GM19351 (cell line): ENCODE data around the gene SNCB.
"Not testable (repeated sequence)": the region's sequence is repeated elsewhere in the genome, so short reads cannot be mapped to it uniquely, and the experiment has no call there.

Experiments
- ATAC-seq: cut with Tn5 transposase; IDR thresholded peaks from one replicate; pipeline ENCODE4 v1.9.1; 2021; ENCODE audit warnings: mild to moderate bottlenecking, moderate library complexity; ENCODE audit not compliant: unreplicated experiment

The SNCB gene

GRCh38 chr5:176606032-176606431 is 24.3 kb downstream of the SNCB start:
- ATAC-seq, result no peak

GRCh38 chr5:176603091-176603490 is 27.2 kb downstream of the SNCB start:
- no peak for ATAC-seq

DNA sequence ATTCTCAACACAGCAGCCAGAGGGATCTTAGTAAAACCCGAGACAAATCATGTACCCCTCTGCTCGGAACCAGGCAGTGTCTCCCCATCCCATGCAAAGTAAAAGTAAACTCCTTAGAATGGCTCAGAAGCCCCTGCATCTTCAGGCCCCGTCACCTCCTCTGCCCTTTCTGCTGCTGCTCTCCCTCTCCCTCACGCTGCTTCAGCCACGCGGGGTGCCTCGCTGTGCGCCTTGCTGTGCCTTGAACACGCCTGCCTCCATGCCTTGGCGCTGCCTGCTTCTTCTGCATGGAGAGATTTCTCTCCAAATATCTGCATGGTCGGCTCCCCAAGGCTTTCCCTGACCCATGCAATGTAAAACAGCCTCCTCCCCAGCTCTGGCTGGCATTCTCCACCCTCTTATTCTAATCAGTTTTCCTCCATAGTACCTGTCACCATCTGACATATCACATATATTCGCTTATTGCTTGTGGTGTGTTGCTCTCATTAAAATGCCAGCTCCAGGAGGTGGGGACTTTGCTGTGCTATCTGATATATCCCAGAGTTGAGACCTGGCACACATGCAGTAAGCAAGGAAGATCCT is 28.3 kb downstream of the SNCB start:
- ATAC-seq, result no peak

DNA sequence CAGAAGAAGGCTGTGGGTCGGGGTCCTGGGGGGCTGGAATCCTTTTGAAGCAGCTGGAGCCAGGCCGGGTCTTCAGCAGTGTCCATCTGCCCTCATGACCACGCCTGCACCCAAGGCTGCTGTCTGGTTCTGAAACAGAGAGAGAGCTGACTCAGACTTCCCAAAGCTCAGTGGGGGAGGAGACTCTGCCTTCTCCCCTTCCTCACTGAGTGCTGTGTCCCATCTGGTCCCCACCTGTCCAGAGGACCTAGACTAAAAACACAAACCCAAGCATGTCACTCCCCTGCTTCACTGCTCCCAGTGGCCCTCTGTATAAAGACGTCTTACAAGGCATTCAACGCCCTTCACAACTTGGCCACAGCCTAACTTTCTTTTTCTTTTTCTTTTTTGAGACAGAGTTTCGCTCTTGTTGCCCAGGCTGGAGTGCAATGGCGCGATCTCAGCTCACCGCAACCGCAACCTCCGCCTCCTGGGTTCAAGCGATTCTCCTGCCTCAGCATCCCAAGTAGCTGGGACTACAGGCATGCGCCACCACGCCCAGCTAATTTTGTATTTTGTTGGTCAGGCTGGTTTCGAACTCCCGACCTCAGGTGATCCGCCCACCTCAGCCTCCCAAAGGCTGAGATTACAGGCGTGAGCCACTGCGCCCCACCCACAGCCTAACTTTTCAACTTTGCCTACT is 30.4 kb downstream of the SNCB start:
- ATAC-seq, result not testable (repeated sequence)

- ATAC-seq, result no peak
Measured at GRCh38 chr5:176597417-176598389, 32.6 kb downstream of the SNCB start.

DNA sequence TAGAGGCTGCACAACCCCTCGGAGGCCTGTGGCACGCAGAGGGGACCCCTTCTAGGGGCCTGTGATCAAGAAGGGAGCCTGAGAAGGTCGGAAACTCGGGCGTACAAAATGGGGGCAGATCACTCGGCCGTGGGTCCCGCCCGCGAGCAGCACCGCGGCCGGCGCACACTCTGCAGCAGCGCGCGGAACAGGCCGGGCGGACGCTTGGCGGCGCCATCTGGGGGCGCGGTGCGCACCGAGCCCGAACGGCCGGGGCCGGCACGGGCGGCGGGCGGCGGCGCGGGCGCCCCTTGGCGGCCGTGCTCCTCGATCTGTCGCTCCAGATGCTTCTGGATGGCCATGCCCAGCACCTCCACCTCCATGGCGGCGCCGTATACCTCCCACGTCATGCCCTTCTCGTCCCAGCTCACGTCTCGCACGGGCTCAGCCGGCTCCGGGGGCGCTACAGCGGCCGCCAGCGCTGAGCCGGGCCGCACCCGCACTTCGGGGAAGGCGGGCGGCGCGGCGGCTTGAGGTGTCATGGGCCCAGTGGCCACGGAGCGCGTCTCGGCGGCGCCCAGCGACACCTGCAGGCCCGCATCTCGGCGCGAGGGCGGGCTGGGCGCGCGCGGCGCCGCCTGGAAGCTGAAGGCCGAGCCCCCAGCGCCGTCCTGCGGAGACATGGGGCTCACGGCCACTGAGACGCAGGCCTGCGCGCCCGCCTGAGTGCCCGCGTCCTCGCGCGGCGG is 33.5 kb downstream of the SNCB start:
- ATAC-seq, result peak; percentile 71

GRCh38 chr5:176596069-176596644 is 34.2 kb downstream of the SNCB start:
- ATAC-seq, result no peak

- no peak for ATAC-seq
Measured at GRCh38 chr5:176595386-176595943, 34.9 kb downstream of the SNCB start.

DNA sequence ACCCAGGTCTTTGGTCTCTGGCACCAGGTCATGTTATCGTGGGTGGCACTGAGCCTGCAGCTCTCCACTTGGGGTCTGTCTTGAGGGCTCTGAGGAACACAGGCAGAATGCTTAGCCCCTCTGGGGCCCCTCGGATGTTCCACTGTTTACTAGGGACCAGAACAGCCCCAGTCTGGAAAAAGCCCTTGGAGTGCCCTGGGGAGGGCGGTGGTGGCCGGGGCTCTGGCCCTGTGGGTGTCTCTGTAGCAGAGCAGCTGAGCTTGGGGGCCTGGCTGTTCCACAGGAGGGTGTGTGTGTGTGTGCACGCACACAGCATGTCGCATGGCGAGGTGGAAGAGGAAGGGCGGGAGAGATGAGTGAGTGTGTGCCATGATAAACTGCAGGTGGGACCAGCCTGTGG is 35.8 kb downstream of the SNCB start:
- no peak for ATAC-seq

DNA sequence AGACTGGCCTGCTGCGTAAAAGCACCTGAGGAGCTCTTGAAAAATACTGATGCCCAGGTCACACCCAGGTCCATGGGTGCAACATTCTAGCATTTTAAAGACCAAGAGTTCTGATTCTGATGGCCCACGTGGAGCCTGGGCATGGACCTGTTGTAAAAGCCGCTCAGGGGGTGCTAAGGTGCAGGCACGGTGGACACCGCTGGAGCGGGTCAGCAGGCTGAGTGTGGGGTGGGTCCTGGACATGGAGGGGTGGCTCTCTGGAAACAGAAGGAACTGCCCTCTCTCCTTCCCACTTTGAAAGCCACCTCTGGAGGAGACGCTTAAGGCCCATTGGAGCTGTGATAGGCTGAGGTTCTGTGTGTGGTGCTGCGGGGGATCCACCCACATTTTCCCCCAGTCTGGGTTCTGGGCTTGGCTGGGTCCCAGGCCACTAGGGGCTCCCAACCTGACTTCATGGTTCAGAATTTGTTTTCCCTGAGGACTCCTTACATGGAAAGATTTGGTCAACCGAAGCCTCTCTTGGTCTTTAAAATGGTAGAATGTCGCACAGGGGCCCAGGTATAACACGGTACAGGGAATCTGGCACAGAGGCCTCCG is 37.0 kb downstream of the SNCB start:
- ATAC-seq, result no peak

- ATAC-seq, result no peak
Measured at GRCh38 chr5:176592573-176592972, 37.8 kb downstream of the SNCB start.

GRCh38 chr5:176591667-176592066 is 38.7 kb downstream of the SNCB start:
- ATAC-seq, result not testable (repeated sequence)

GRCh38 chr5:176590035-176590717 is 40.2 kb downstream of the SNCB start:
- no peak for ATAC-seq

DNA sequence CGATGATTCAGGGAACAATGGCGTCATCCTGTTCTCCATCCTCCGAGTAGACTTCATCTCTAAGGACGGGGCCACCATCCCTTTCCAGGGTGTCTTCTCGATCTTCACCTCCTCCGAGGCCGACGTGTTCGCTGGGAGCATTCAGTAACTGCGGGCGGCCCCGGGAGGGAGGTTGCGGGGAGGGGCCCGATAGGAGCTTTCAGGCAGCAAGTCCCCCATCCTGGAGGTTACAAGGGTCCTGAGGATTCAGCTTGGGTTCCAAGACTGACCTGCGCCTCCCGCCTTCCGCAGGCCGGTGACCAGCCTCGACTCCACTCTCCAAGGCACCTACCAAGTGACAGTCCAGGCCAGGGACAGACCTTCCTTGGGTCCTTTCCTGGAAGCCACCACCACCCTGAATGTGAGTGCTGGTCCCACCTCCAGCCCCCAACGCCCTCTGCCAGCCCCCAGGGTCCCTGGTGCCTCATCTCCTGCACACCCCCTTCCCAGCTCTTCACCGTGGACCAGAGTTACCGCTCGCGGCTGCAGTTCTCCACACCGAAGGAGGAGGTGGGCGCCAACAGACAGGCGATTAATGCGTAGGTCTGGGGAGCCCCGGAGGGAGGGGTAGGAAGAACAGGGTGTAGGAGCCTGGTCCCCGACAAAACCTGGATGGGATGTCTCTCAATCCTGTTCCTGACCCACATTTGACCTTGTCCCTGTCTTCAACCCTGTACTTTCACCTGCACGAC is 41.1 kb downstream of the SNCB start:
- ATAC-seq, result no peak

GRCh38 chr5:176588297-176588696 is 42.0 kb downstream of the SNCB start:
- no peak for ATAC-seq

GRCh38 chr5:176587398-176587797 is 42.9 kb downstream of the SNCB start:
- no peak for ATAC-seq

- ATAC-seq, result no peak
Measured at GRCh38 chr5:176583076-176583475, 47.3 kb downstream of the SNCB start.

- ATAC-seq, result no peak
Measured at GRCh38 chr5:176581361-176581760, 49.0 kb downstream of the SNCB start.

DNA sequence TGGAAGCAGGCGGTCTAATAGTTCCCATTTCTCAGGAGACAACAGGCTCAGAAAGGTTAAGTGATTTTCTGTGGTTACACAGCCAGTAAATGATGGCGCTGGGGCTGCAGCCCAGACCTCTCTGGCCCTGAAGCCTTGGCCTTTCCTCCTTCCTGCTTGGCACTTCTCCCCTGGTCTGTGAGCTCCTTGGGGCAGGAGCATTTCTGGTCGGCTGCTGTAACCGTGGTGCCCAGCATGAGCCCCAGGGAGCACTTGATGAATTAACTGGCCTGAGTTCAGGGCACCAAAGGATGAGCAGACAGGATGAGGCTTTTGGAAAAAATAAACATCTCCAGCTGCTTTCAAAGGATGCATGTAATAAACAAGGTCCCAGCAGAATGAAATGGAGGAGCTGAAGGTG is 51.0 kb downstream of the SNCB start:
- ATAC-seq, result no peak
